HepG2 (cell line): ENCODE measurements around the gene EIF3A. TPM values are rescaled to one million over a fixed set of nuclear protein-coding genes. Genes with fewer than 3 reads are reported as not detected.

Source experiments
- ATF6 ChIP-seq: sonication (generic); formaldehyde crosslinking; conservative IDR thresholded peaks from 2 replicates; pipeline ENCODE4 v1.4.0; 2020; ENCODE audit warnings: missing genetic modification reagents
- FOXP1 ChIP-seq, 2 experiments: fragments of 450-650 bp in 1 of 2; IDR thresholded peaks; 2 replicates each; pipeline ENCODE4 v1.6.1; 2017 to 2018; ENCODE audit warnings: antibody characterized with exemption in 1 of 2
- GABPB1 ChIP-seq: IDR thresholded peaks from 2 replicates; pipeline ENCODE4 v1.6.1; 2016; ENCODE audit warnings: mild to moderate bottlenecking, missing genetic modification reagents, moderate library complexity, missing compliant biosample characterization
- GZF1 ChIP-seq: sonication (generic); formaldehyde crosslinking; IDR thresholded peaks from 2 replicates; pipeline ENCODE4 v1.5.1; 2020; ENCODE audit warnings: mild to moderate bottlenecking, missing genetic modification reagents
- HNRNPK ChIP-seq: fragments of 200-400 bp; formaldehyde crosslinking; IDR thresholded peaks from 2 replicates; pipeline ENCODE4 v1.6.1; 2018; ENCODE audit warnings: low read length, low read depth, moderate library complexity, mild to moderate bottlenecking; ENCODE audit not compliant: poor library complexity, severe bottlenecking
- IKZF1 ChIP-seq: fragments of 450-650 bp; IDR thresholded peaks from 2 replicates; pipeline ENCODE4 v1.7.1; 2016
- KDM1A ChIP-seq: IDR thresholded peaks from 2 replicates; pipeline ENCODE4 v1.6.1; 2016; ENCODE audit warnings: missing compliant biosample characterization
- NKX3-1 ChIP-seq: sonication (generic); formaldehyde crosslinking; IDR thresholded peaks from 2 replicates; pipeline ENCODE4 v1.5.0; 2020; ENCODE audit warnings: missing genetic modification reagents
- PAX8 ChIP-seq: sonication (generic); formaldehyde crosslinking; IDR thresholded peaks from 2 replicates; pipeline ENCODE4 v1.8.0; 2022; ENCODE audit warnings: mild to moderate bottlenecking, missing genetic modification reagents, borderline replicate concordance
- POLR2AphosphoS5 ChIP-seq: IDR thresholded peaks from 2 replicates; pipeline ENCODE4 v1.6.1; 2012; ENCODE audit warnings: low read depth, low read length
- RFXANK ChIP-seq: IDR thresholded peaks from 2 replicates; pipeline ENCODE4 v1.6.1; 2016
- SNAPC2 ChIP-seq: sonication (generic); formaldehyde crosslinking; IDR thresholded peaks from 2 replicates; pipeline ENCODE4 v1.8.1; 2022; ENCODE audit warnings: mild to moderate bottlenecking, missing genetic modification reagents
- TOPORS ChIP-seq: sonication (generic); formaldehyde crosslinking; IDR thresholded peaks from 2 replicates; pipeline ENCODE4 v1.8.0; 2023; ENCODE audit warnings: mild to moderate bottlenecking, missing genetic modification reagents
- ZMAT3 ChIP-seq: sonication (generic); formaldehyde crosslinking; conservative IDR thresholded peaks from 2 replicates; pipeline ENCODE4 v1.7.0; 2021; ENCODE audit warnings: missing genetic modification reagents
- ZNF430 ChIP-seq: sonication (generic); formaldehyde crosslinking; IDR thresholded peaks from 2 replicates; pipeline ENCODE4 v1.9.0; 2021; ENCODE audit warnings: mild to moderate bottlenecking, missing genetic modification reagents
- ZNF556 ChIP-seq: sonication (generic); formaldehyde crosslinking; IDR thresholded peaks from 2 replicates; pipeline ENCODE4 v1.4.0; 2020; ENCODE audit warnings: mild to moderate bottlenecking, missing genetic modification reagents, borderline replicate concordance
- ZNF772 ChIP-seq: sonication (generic); formaldehyde crosslinking; IDR thresholded peaks from 2 replicates; pipeline ENCODE4 v1.5.0; 2020; ENCODE audit warnings: mild to moderate bottlenecking, missing genetic modification reagents
- ZNF781 ChIP-seq: sonication (generic); formaldehyde crosslinking; IDR thresholded peaks from 2 replicates; pipeline ENCODE4 v1.5.1; 2020; ENCODE audit warnings: borderline replicate concordance, mild to moderate bottlenecking, missing genetic modification reagents; ENCODE audit errors: not compliant biosample characterization
- ZNF878 ChIP-seq: sonication (generic); formaldehyde crosslinking; IDR thresholded peaks from 2 replicates; pipeline ENCODE4 v1.8.1; 2023; ENCODE audit warnings: mild to moderate bottlenecking, missing genetic modification reagents, moderate library complexity
- ZSCAN20 ChIP-seq: sonication (generic); formaldehyde crosslinking; IDR thresholded peaks from 2 replicates; pipeline ENCODE4 v1.4.0; 2020; ENCODE audit warnings: missing genetic modification reagents, mild to moderate bottlenecking, borderline replicate concordance
- ZSCAN22 ChIP-seq: sonication (generic); formaldehyde crosslinking; IDR thresholded peaks from 2 replicates; pipeline ENCODE4 v1.4.0; 2020; ENCODE audit warnings: mild to moderate bottlenecking, missing genetic modification reagents
- polyA plus RNA-seq, 8 experiments: library from polyadenylated mRNA; depleted of rRNA in 3 of 8; stranded (reverse) in 7 of 8; unstranded in 1 of 8; fragments of >200 nt; fragmentation: Illumina TruSeq in 4 of 8; extraction: Trizol in 4 of 8; gene quantifications; 2 replicates each; pipeline versions ENCODE4 v1.2.1 to v1.2.3, GENCODE V29; 2011 to 2016; ENCODE audit warnings: low read depth in 4 of 8, missing spikeins in 1 of 8, mixed read lengths in 1 of 8; ENCODE audit not compliant: insufficient read depth in 1 of 8
- total RNA-seq, 5 experiments: library from RNA; depleted of rRNA; stranded (reverse); fragments of >200 nt; fragmentation: Illumina TruSeq; extraction: Trizol; gene quantifications; 2 replicates each; pipeline ENCODE4 v1.2.3, GENCODE V29; 2016; ENCODE audit warnings: low read depth in 1 of 5
- TF ChIP-seq, protein P1 (sequence below): sonication (generic); formaldehyde crosslinking; IDR thresholded peaks from 2 replicates; pipeline ENCODE4 v1.4.0; 2020; ENCODE audit warnings: mild to moderate bottlenecking, missing genetic modification reagents
- TF ChIP-seq, protein P2 (sequence below): sonication (generic); formaldehyde crosslinking; IDR thresholded peaks from 2 replicates; pipeline ENCODE4 v1.5.0; 2020; ENCODE audit warnings: mild to moderate bottlenecking, missing genetic modification reagents
- TF ChIP-seq, protein P3 (sequence below): sonication (generic); formaldehyde crosslinking; IDR thresholded peaks from 2 replicates; pipeline ENCODE4 v1.8.0; 2022; ENCODE audit warnings: missing genetic modification reagents, low read depth, mild to moderate bottlenecking, borderline replicate concordance

EIF3A gene
- total and polyA plus RNA-seq, 2 of the 13 experiments (the other 11 are each of a cell fraction or from before 2014, with no cell fraction given): 25.6 to 117 TPM

DNA sequence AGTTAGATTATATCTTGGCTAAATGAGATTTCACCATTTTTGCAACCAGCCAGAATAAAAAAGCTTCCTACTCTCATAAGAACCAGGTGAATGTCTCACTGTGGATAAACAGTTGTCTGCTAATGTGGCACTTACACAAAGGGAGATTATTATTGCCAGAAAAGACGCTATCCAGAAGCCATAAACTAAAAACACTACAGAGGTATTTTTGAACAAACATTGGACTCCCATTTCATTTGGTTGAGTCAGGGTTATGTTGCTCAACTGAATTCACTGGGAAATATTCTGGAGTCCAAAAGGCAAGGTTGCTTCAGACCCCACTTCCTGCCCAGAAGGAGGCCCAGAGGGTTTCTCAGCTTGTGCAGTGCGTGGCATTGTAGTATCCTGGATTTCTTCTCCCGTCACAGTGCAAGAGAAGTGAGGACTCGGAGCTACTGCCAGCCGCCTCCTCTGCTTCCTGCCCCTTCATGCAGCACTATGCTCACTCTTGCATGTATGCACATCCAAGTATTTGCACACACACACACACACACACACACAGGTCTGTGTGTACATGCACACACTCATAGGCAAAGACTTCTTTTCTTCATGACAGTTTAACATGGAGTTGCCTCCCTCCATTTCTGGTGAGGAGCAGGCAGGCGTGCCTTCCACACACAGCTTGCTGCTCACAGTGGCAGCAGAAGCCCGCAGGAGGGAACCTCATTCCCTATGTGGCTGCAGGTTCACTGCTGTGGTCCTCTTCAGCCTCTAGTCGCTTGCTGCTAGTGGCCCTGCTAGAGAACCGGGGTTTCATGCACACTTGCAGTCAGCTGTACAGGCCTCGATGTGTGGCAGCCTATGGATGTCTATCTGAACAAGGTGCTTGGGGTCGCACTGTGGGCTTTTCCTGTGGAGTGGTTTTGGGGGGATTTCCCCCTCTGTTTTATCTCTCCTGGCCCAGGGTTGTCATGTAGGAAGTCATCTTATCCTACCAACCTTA, 33.4 kb upstream of the EIF3A start (continued):
- TF ChIP-seq, protein P1, sequence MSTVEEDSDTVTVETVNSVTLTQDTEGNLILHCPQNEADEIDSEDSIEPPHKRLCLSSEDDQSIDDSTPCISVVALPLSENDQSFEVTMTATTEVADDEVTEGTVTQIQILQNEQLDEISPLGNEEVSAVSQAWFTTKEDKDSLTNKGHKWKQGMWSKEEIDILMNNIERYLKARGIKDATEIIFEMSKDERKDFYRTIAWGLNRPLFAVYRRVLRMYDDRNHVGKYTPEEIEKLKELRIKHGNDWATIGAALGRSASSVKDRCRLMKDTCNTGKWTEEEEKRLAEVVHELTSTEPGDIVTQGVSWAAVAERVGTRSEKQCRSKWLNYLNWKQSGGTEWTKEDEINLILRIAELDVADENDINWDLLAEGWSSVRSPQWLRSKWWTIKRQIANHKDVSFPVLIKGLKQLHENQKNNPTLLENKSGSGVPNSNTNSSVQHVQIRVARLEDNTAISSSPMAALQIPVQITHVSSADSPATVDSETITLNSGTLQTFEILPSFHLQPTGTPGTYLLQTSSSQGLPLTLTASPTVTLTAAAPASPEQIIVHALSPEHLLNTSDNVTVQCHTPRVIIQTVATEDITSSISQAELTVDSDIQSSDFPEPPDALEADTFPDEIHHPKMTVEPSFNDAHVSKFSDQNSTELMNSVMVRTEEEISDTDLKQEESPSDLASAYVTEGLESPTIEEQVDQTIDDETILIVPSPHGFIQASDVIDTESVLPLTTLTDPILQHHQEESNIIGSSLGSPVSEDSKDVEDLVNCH (CRISPR knock-in tag): no peak
- TF ChIP-seq ATF6 (CRISPR knock-in tag) (no peak), ZMAT3 (CRISPR knock-in tag) (0 out of 2 replicates have a peak, but pooled peaks have one; percentile 28), FOXP1 (IDR thresholded peaks at IDR 0.05) (no peak), FOXP1 (CRISPR knock-in tag; IDR thresholded peaks at IDR 0.05) (peak; percentile 82), ZNF430 (CRISPR knock-in tag) (peak; percentile 89; the same call in 1 of the 2 replicates), KDM1A (no peak), GZF1 (CRISPR knock-in tag) (no peak), ZNF772 (CRISPR knock-in tag) (peak; percentile 94), SNAPC2 (CRISPR knock-in tag) (no peak), GABPB1 (CRISPR knock-in tag) (peak; percentile 73), HNRNPK (no peak), PAX8 (CRISPR knock-in tag) (no peak), POLR2AphosphoS5 (peak; percentile 53), IKZF1 (no peak), NKX3-1 (CRISPR knock-in tag) (no peak), TOPORS (CRISPR knock-in tag) (no peak), RFXANK (CRISPR knock-in tag) (no peak), ZSCAN22 (CRISPR knock-in tag) (no peak; the same call in 1 of the 2 replicates), ZSCAN20 (CRISPR knock-in tag) (no peak), ZNF878 (peak; percentile 71), ZNF781 (CRISPR knock-in tag) (peak; percentile 11), ZNF556 (CRISPR knock-in tag) (no peak)
- TF ChIP-seq, protein P2, sequence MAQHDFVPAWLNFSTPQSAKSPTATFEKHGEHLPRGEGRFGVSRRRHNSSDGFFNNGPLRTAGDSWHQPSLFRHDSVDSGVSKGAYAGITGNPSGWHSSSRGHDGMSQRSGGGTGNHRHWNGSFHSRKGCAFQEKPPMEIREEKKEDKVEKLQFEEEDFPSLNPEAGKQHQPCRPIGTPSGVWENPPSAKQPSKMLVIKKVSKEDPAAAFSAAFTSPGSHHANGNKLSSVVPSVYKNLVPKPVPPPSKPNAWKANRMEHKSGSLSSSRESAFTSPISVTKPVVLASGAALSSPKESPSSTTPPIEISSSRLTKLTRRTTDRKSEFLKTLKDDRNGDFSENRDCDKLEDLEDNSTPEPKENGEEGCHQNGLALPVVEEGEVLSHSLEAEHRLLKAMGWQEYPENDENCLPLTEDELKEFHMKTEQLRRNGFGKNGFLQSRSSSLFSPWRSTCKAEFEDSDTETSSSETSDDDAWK (CRISPR knock-in tag): no peak
- TF ChIP-seq, protein P3, sequence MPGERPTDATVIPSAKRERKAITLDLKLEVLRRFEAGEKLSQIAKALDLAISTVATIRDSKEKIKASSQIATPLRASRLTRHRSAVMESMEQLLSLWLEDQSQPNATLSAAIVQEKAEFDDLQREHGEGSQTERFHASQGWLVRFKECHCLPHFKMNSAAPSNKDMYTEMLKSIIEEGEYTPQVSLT (CRISPR knock-in tag): no peak
